Hematopoietic multipotent progenitor cell treated with erythropoietin and hydrocortisone succinate and interleukin-3 and kit ligand, for 15 days (in vitro differentiated cells): Measurements from ENCODE around the gene PGGHG.

Source experiments
- DNase-seq: peaks from one replicate; pipeline ENCODE4 v3.0.0-alpha.2; 2015; ENCODE audit warnings: low spot score

The PGGHG gene

DNA sequence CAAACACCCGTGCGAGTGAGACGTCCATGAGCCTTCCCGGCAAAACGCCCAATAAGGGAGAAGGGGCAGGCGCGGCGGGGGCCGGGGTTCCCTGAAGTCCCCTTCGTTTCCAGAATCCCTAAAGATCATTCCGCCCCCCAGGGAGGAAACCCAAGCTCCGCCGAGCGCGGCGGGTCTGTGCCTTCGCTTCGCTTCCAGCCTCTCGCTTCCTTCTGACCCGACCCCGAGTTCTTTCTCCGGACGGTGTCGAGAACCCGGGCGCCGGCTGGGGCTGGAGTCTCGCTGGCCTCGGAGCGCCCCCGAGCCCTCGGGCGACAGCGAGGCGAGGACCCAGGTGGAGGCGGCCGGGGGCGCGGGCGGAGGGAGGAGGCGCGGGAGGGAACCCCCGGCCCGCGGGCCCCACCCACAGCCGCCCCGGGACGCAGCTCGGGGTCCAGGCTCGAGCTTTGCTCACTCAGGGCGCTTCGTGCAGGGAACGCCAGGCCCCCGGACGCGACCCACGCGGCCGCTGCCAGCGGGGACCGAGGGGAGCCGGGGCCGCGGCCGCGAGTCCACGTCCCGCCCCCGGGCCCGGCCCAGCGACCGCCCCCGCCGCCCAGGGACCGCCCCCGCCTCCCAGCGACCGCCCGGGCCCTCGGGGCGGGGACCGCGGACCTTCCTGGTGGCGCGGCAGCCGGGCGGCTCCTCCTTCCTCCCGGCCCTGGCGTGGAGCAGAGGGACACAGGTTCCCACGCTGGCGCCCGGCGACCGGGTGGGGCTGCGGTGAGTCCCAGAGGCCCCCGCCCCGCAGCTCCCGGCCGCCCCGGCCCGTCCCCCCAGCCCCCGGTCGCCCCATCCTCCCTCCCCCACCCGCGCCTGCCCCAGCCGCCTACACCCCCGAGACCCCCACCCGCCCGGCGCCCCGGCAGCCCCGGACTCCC lies at the start of gene PGGHG:
TSS of gene PGGHG (plus strand) at position 649 of the 920 bp plus-strand sequence. CDS start 691 bp downstream, outside the sequence.
- no peak for DNase-seq

DNA sequence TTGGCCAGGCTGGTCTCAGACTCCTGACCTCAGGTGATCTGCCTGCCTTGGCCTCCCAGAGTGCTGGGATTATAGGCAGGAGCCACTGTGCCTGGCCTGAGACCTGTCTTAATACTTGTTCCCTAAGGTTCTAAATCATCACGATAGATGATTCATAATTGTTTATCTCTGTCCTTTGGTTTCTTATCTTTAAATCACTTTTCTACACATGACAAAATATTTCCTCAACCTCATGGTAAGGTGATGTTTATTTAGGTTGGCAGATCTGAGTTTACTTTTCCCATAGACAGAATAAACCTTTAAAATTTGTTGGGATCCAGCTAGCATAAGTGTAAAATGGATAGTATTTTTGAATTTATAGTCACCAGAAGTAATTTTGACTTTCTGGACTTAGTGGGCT lies 48.6 kb upstream of the PGGHG start:
- no peak for DNase-seq

GRCh38 chr11:241634-242033 lies 47.3 kb upstream of the PGGHG start:
- DNase-seq = no peak

GRCh38 chr11:244376-244775 lies 44.5 kb upstream of the PGGHG start:
- DNase-seq = no peak

GRCh38 chr11:249062-249461 lies 39.9 kb upstream of the PGGHG start:
- no peak for DNase-seq

- no peak for DNase-seq
These were observed 38.7 kb upstream of the PGGHG start for GRCh38 chr11:250274-250673.

- peak; percentile 50 for DNase-seq
These were observed 38.1 kb upstream of the PGGHG start for GRCh38 chr11:250740-251299.

- no peak for DNase-seq
These were observed 37.4 kb upstream of the PGGHG start for GRCh38 chr11:251550-251949.

DNA sequence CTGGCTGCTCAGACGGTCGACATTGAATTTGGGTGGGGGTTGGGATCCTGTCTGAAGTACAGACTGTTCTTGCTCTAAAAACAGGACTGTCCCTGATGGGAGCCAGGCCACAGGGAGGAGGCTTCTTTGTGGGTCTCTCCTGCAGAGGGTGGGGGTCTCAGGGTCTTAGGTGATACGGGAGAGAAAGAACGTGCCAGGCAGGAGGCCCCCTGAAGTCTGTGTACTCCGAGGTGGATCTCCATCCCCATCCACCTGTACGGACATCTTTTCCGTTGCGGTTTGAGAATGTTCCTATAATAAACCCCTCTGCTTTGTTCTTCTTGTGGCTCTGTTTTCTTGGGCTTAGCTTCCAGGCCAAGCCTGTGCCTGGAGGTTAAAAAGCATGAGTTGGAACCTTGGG lies 36.3 kb upstream of the PGGHG start:
- DNase-seq = no peak

DNA sequence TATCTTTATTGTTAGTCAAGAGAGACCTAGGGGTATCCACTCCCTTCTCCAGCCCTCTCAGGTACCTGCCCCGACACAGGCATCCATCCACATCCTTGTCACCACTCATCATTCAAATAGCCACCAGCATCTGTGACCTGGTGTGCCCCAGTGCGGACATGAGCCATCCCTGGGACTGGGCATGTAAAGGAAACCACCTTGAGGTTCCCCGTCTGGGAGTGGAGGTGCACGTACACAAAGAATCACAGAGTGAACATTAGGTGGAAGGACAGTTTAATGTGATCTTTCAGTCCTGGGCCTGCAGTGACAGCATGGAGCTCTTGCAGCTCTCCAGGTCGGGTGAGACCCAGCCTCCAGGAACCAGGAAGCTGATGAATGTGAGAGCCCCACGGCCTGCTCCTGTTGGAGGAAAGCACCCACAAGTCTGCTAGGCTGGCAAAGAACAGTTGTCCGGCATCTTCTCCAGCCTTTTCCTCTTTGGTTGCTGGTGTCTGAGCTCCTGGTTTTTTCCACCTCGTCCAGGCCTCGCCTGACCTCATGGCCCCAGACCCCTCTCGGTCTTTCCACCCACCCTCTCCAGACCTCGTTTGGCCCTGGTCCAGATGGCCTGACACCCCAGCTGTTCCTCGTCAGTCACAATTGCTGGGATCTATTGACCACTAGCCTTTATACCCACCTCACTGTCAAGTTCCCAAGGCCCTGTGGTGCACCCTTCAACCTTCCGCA lies 35.6 kb upstream of the PGGHG start:
- no peak for DNase-seq

- DNase-seq = no peak
These were observed 35.0 kb upstream of the PGGHG start for GRCh38 chr11:253886-254270.

GRCh38 chr11:255176-255575 lies 33.8 kb upstream of the PGGHG start:
- no peak for DNase-seq

DNA sequence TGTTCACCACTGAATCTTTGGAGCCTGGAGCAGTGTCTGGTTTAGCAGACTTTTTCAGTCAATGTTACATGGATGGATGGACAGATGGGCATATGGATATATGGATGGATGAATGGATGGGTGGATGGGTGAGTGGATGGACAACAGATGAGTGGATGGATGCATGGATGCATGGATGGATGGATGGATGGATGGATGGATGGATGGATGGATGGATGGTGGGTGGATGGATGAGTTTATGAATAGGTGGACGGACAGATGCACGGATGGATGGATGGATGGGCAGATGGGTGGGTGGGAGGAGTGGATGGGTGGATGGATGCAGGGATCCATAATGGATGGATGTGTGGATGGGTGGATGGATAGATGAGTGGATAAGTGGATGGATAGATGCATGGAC lies 33.1 kb upstream of the PGGHG start:
- DNase-seq = no peak

- no peak for DNase-seq
These were observed 31.8 kb upstream of the PGGHG start for GRCh38 chr11:256952-257737.

- DNase-seq = peak; percentile 19
These were observed 31.0 kb upstream of the PGGHG start for GRCh38 chr11:257766-258493.

GRCh38 chr11:259413-259812 lies 29.5 kb upstream of the PGGHG start:
- no peak for DNase-seq

GRCh38 chr11:261624-262023 lies 27.3 kb upstream of the PGGHG start:
- DNase-seq = no peak

DNA sequence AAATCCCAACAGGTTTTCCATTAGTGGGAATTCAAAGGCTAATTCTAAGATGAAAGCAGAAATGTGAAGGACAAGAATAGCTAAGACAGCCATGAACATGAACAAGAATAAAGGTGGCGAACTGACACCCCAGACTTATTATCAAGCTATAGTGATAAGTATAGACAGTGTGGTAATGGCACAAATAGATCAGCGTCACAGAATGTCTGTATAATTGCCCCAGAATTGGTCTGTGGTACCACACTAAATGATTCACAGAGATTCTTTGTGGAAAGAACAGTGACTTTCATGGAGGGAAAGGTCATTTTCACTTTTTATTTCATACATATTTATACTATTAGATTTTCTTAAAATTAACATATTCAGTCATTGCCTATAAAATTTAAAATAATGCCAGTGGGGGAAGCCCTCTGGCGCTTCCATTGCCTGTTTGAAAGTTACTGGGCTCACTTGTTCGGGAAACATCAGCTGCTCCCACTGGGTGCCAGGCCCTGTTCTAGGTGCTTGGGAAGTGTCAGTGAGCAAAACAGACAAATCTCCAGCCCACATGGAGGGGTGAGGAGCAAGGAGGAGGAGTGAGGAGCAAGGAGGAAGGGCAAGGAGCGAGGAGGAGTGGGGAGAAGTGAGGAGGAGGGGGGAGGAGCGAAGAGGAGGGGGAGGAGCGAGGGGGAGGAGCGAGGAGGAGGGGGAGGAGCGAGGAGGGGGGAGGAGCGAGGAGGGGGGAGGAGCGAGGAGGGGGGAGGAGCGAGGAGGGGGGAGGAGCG lies 22.1 kb upstream of the PGGHG start:
- DNase-seq = peak; percentile 21

DNA sequence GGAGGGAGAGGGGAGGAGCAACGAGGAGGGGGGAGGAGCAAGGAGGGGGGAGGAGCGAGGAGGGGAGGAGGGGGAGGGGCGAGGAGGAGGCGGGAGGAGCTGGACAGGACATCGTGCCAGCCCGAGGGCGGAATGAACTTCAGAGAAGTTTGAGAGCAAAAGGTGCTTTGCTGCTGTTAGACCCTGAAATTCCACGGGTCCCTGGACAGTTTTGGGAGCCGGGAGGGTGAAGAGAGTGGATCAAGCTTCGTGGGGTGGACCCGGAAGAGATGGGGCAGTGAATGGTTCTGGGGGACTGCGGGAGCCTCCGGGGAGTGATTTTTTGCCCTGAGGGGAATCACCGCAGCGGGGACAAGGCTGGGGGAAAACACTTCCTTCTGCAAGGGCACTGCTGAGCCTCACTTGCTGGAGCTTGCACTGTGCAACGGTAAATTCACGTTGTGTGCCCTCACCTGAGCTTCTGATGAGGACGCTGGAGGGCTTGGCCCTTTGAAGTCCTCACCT lies 21.4 kb upstream of the PGGHG start:
- DNase-seq = peak; percentile 63

- peak; percentile 74 for DNase-seq
These were observed 20.2 kb upstream of the PGGHG start for GRCh38 chr11:268716-269145.
